ENCODE data around the gene ADGRV1.

DNA sequence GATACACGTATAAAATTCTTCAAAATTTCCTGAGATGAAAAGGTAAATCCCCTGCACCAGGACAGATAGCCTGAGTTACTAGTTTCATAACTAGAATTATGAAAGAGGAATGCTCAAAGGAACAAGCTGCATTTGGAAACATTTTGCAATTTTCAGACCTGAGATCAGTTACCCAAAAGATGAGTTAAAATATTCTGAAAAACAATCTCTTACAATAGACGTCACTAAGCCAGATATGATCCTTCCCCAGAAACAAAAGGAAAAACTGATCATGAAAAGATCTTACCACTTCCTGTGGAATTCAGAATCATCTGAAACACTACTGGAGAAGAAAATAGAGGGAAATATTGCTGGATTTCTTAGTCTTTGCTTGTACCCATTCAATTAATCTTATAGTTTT lies 619.9 kb downstream of the ADGRV1 start:
- no peak for TF ChIP-seq POLR2A (IDR thresholded peaks at IDR 0.05; ENCODE audit: low read depth, low read length)
- TF ChIP-seq TAF1 (IDR thresholded peaks at IDR 0.05; ENCODE audit: borderline replicate concordance, low read depth, low read length), result no peak
- no peak for TF ChIP-seq POLR2AphosphoS5 (IDR thresholded peaks at IDR 0.05; ENCODE audit: low read depth, low read length)
